GM12878 (cell line): Measurements from ENCODE around the gene MYO18B. TPM values are rescaled to one million over a fixed set of nuclear protein-coding genes. Genes with fewer than 3 reads are reported as not detected.

ENCODE experiments used
- ATAC-seq: fragments of 200-7000 bp; cut with Tn5 transposase; 3 replicates; pipeline ENCODE4 v1.9.1; 2020; ENCODE audit warnings: mild to moderate bottlenecking, moderate library complexity
- BruUV-seq: library from RNA; stranded (reverse); fragments of 400-500 nt; replicated peaks from 2 replicates; lab custom pipeline; 2021; lab: Mats Ljungman, UMichigan
- CTCF ChIA-PET: fragments of 300-600 bp; sonication (Branson Sonifier 250); formaldehyde crosslinking; extraction: SDS; loops from one replicate; lab custom pipeline; 2021; ENCODE audit warnings: inconsistent platforms; lab: Yijun Ruan, JAX
- POLR2A ChIA-PET: fragments of 350-600 bp; formaldehyde crosslinking; extraction: SDS; loops from one replicate; lab custom pipeline; 2021; ENCODE audit warnings: inconsistent platforms; lab: Charles Lee
- RAD21 ChIA-PET: fragments of 300-600 bp; sonication (Branson Sonifier 250); formaldehyde crosslinking; loops from one replicate; lab custom pipeline; 2023; ENCODE audit warnings: antibody characterized with exemption; ENCODE audit not compliant: unreplicated experiment; lab: Charles Lee
- SMC1A ChIA-PET: fragments of 300-600 bp; sonication (Branson Sonifier 250); formaldehyde crosslinking; loops from one replicate; lab custom pipeline; 2023; ENCODE audit not compliant: unreplicated experiment, uncharacterized antibody; lab: Charles Lee
- DNase-seq: peaks from one replicate; pipeline ENCODE4 v3.0.0-alpha.2; 2011; ENCODE audit warnings: low read depth, low spot score
- FAIRE-seq: peaks from 3 replicates; lab custom pipeline; 2011; peaks lifted over from hg19 to GRCh38; lab: Jason Lieb, UNC
- H2AFZ ChIP-seq: 2 replicates; pipeline ENCODE4 v1.6.0; 2011; ENCODE audit warnings: low read depth, low read length, control low read depth; ENCODE audit not compliant: control insufficient read depth
- H3K27ac ChIP-seq: 2 replicates; pipeline ENCODE4 v1.5.1; 2011; ENCODE audit warnings: control low read depth; ENCODE audit not compliant: control insufficient read depth, insufficient read depth
- H3K27me3 ChIP-seq, 2 experiments: replicated peaks in 1 of 2; 2 replicates each; pipeline versions ENCODE4 v1.6.0 to v1.6.1; 2011; ENCODE audit warnings: low read length in 1 of 2; ENCODE audit not compliant: control insufficient read depth in 2 of 2, insufficient read depth in 2 of 2
- H3K36me3 ChIP-seq, 2 experiments: 2 replicates each; pipeline ENCODE4 v1.5.1; 2011; ENCODE audit warnings: low read length in 1 of 2; ENCODE audit not compliant: control insufficient read depth in 2 of 2, insufficient read depth in 2 of 2
- H3K4me1 ChIP-seq: 2 replicates; pipeline ENCODE4 v1.6.1; 2011; ENCODE audit warnings: mild to moderate bottlenecking, low read length, moderate library complexity, mixed read lengths; ENCODE audit not compliant: control insufficient read depth, insufficient read depth
- H3K4me2 ChIP-seq: 2 replicates; pipeline ENCODE4 v1.6.0; 2011; ENCODE audit warnings: control low read depth; ENCODE audit not compliant: control insufficient read depth, insufficient read depth
- H3K4me3 ChIP-seq: fragments of 200-600 bp; sonication (generic); 2 replicates; pipeline ENCODE4 v1.5.1; 2016
- H3K79me2 ChIP-seq: 2 replicates; pipeline ENCODE4 v1.6.0; 2011; ENCODE audit warnings: low read length; ENCODE audit not compliant: control insufficient read depth, insufficient read depth
- H3K9ac ChIP-seq: 2 replicates; pipeline ENCODE4 v1.8.0; 2011; ENCODE audit warnings: low read length, control low read depth, mixed read lengths; ENCODE audit not compliant: control insufficient read depth, insufficient read depth
- H3K9me3 ChIP-seq: replicated peaks from 3 replicates; pipeline ENCODE4 v1.5.1; 2011; ENCODE audit warnings: mild to moderate bottlenecking, low read length; ENCODE audit not compliant: control insufficient read depth, insufficient read depth
- H4K20me1 ChIP-seq: 2 replicates; pipeline ENCODE4 v1.6.0; 2011; ENCODE audit not compliant: control insufficient read depth, insufficient read depth
- EGR1 ChIP-seq, 2 experiments: IDR thresholded peaks; 1 replicate in 1 of 2; 2 replicates in 1 of 2; pipeline ENCODE4 v1.6.1; 2011 to 2012; ENCODE audit warnings: low read depth in 2 of 2, low read length in 2 of 2, borderline replicate concordance in 1 of 2, mild to moderate bottlenecking in 1 of 2, moderate library complexity in 1 of 2
- KAT2A ChIP-seq: conservative IDR thresholded peaks from 2 replicates; pipeline ENCODE4 v1.6.1; 2011; ENCODE audit warnings: low read depth, low read length; ENCODE audit not compliant: control insufficient read depth
- LARP7 ChIP-seq: fragments of 450-650 bp; IDR thresholded peaks from 2 replicates; pipeline ENCODE4 v1.6.1; 2017; ENCODE audit warnings: mild to moderate bottlenecking
- NFXL1 ChIP-seq: fragments of 450-650 bp; IDR thresholded peaks from 2 replicates; pipeline ENCODE4 v1.6.1; 2017; ENCODE audit warnings: antibody characterized with exemption, mild to moderate bottlenecking, borderline replicate concordance
- PAX8 ChIP-seq: fragments of 450-650 bp; IDR thresholded peaks from 2 replicates; pipeline ENCODE4 v1.6.1; 2017; ENCODE audit warnings: mild to moderate bottlenecking, moderate library complexity
- SIN3A ChIP-seq: IDR thresholded peaks from 2 replicates; pipeline ENCODE4 v1.6.1; 2012; ENCODE audit warnings: low read depth, low read length, improper control_type of control experiment
- SREBF2 ChIP-seq: IDR thresholded peaks from 2 replicates; pipeline ENCODE4 v1.6.1; 2012; ENCODE audit warnings: mild to moderate bottlenecking, low read length
- YY1 ChIP-seq: IDR thresholded peaks from 2 replicates; pipeline ENCODE4 v1.6.1; 2011; ENCODE audit warnings: low read depth, mild to moderate bottlenecking, low read length
- ZNF622 ChIP-seq: fragments of 450-650 bp; IDR thresholded peaks from 2 replicates; pipeline ENCODE4 v1.6.1; 2017; ENCODE audit warnings: mild to moderate bottlenecking, inconsistent platforms
- WGBS: methylation state at CpG from one replicate; pipeline ENCODE4 v1.1.6; 2016; ENCODE audit warnings: low lambda C conversion rate; ENCODE audit not compliant: insufficient replicate concordance, insufficient coverage; ENCODE audit errors: missing lambda C conversion rate; 5-methylcytosine and 5-hydroxymethylcytosine counted together
- in situ Hi-C: fragments of 300-500 bp; cut with MboI; formaldehyde crosslinking; loops from 9 replicates; pipeline ENCODE4 v1.14.3; 2018; ENCODE audit warnings: mixed read lengths
- intact Hi-C: fragments of 100-400 bp; cut with micrococcal nuclease; formaldehyde crosslinking; loops from one replicate; pipeline ENCODE4 v1.14.2; 2022; ENCODE audit not compliant: unreplicated experiment
- polyA plus RNA-seq, 11 experiments: library from polyadenylated mRNA; depleted of rRNA in 4 of 11; unstranded in 6 of 11; stranded (reverse) in 5 of 11; fragments of >200 nt; fragmentation: Nextera tagmentation in 4 of 11; fragmentation: Illumina TruSeq in 1 of 11; extraction: Ambion mirVana in 4 of 11; extraction: Trizol in 1 of 11; gene quantifications; 1 replicate in 1 of 11; 2 replicates in 10 of 11; pipeline versions ENCODE4 v1.2.1 to v1.2.3, GENCODE V29; 2011 to 2016; ENCODE audit warnings: inconsistent platforms in 2 of 11, missing spikeins in 2 of 11, low read depth in 1 of 11
- total RNA-seq, 4 experiments: library from RNA; depleted of rRNA in 3 of 4; stranded (reverse); fragments of >200 nt in 3 of 4; fragmentation: Illumina TruSeq in 1 of 4; extraction: Trizol in 1 of 4; gene quantifications; 2 replicates each; pipeline versions ENCODE4 v1.2.1 to v1.2.3, GENCODE V29; 2013 to 2021
- TF ChIP-seq, protein P1 (sequence below): fragments of 450-650 bp; formaldehyde crosslinking; IDR thresholded peaks from 2 replicates; pipeline ENCODE4 v1.4.0; 2022; ENCODE audit warnings: mild to moderate bottlenecking, moderate library complexity
- TF ChIP-seq, protein P2 (sequence below): fragments of 450-650 bp; conservative IDR thresholded peaks from 2 replicates; pipeline ENCODE4 v1.6.1; 2017; ENCODE audit warnings: mild to moderate bottlenecking, moderate library complexity
- TF ChIP-seq, protein P3 (sequence below): IDR thresholded peaks from 2 replicates; pipeline ENCODE4 v1.6.1; 2011; ENCODE audit warnings: borderline replicate concordance, low read depth, mild to moderate bottlenecking, moderate library complexity, low read length; ENCODE audit not compliant: insufficient read depth, poor library complexity, severe bottlenecking
- TF ChIP-seq, protein P4 (sequence below): IDR thresholded peaks from 2 replicates; pipeline ENCODE4 v1.6.1; 2012; ENCODE audit warnings: mild to moderate bottlenecking, low read depth, low read length

Gene MYO18B
- total and polyA plus RNA-seq, 10 of the 15 experiments (the other 5 are each of a cell fraction or from before 2014, with no cell fraction given): 0.05 to 2.1 (median 0.51) TPM; not detected in 1

DNA sequence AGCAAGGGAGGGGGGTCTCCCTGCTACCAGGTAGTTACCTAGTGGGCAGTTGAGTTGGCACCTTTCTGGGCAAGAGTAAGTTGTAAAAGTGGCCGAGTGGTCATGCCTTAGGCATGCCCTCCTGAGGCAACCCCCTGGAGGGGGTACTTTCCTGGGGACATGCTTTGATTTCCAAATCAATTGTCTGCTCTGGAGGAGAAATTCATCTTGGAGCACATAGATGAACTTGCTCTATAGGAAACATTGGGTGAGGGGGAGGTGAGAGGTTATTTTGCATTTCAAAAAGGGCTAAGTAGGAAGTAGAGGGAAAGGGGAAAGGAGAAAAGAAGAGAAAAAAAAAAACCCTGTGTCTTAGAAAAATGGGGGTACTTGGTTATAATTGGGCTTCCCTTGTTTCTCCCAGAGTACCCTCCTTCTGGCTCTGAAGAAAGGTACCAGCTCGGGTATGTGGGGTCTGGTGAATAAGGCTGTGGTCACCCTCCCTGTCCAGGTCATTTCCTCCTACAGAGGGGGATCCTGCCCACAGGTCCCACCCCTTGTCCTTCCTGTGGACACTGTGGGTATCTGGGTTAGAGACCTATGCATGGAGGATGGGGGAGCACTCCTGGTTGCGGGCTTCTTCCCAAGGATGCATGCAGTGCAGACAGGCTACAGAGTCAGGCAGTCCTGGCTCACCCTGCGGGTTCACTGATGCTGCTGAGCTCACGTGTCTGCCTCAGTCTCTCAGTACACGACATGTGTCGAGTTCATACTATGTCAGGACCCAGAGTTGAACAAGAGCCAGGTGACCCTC is 193.5 kb downstream of the MYO18B start:
- no peak overlapping the region for H3K9ac ChIP-seq
- ATAC-seq (no peak), DNase-seq (no peak), FAIRE-seq (no peak)
- no peaks in the 10 kb centered on the region for H3K4me1 ChIP-seq
- SMC1A ChIA-PET: interaction anchor here (1.0 kb wide), 1 partner anchor 14 kb away, joined by 3 read pairs; no protein-coding TSS in a partner anchor
- no peak overlapping the region for H3K4me2 ChIP-seq
- H2AFZ ChIP-seq: no peak overlapping the region
- CTCF ChIA-PET: no interaction called here
- RAD21 ChIA-PET: no interaction called here
- intact Hi-C loops: no loop called here
- 8% methylated on average over 7 of the region's 7 CpGs for WGBS
- H3K9me3 ChIP-seq: no peaks in the 10 kb centered on the region; the same call in 2 of the 3 replicates
- peaks cover 0 to 2% of the 10 kb centered on the region in 2 experiments; a peak in 2 of 4 replicates for H3K27me3 ChIP-seq
- POLR2A ChIA-PET: interaction anchor here (0.5 kb wide), 1 partner anchor 21 kb away, joined by 3 read pairs; no protein-coding TSS in a partner anchor
- no peak overlapping the region for H3K27ac ChIP-seq
- no peaks in the 10 kb centered on the region for H4K20me1 ChIP-seq
- no peaks in the 10 kb centered on the region for H3K79me2 ChIP-seq
- in situ Hi-C loops: no loop called here
- H3K4me3 ChIP-seq: no peak overlapping the region
- BruUV-seq: no TSS peak
- no peaks in the 10 kb centered on the region for H3K36me3 ChIP-seq
- TF ChIP-seq, protein P1, sequence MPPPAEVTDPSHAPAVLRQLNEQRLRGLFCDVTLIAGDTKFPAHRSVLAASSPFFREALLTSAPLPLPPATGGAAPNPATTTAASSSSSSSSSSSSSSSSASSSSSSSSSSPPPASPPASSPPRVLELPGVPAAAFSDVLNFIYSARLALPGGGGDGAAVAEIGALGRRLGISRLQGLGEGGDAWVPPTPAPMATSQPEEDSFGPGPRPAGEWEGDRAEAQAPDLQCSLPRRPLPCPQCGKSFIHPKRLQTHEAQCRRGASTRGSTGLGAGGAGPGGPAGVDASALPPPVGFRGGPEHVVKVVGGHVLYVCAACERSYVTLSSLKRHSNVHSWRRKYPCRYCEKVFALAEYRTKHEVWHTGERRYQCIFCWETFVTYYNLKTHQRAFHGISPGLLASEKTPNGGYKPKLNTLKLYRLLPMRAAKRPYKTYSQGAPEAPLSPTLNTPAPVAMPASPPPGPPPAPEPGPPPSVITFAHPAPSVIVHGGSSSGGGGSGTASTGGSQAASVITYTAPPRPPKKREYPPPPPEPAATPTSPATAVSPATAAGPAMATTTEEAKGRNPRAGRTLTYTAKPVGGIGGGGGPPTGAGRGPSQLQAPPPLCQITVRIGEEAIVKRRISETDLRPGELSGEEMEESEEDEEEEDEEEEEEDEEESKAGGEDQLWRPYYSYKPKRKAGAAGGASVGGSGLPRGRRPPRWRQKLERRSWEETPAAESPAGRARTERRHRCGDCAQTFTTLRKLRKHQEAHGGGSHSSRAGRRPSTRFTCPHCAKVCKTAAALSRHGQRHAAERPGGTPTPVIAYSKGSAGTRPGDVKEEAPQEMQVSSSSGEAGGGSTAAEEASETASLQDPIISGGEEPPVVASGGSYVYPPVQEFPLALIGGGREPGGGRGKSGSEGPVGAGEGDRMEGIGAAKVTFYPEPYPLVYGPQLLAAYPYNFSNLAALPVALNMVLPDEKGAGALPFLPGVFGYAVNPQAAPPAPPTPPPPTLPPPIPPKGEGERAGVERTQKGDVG (CRISPR knock-in tag): no peak
- TF ChIP-seq, protein P2, sequence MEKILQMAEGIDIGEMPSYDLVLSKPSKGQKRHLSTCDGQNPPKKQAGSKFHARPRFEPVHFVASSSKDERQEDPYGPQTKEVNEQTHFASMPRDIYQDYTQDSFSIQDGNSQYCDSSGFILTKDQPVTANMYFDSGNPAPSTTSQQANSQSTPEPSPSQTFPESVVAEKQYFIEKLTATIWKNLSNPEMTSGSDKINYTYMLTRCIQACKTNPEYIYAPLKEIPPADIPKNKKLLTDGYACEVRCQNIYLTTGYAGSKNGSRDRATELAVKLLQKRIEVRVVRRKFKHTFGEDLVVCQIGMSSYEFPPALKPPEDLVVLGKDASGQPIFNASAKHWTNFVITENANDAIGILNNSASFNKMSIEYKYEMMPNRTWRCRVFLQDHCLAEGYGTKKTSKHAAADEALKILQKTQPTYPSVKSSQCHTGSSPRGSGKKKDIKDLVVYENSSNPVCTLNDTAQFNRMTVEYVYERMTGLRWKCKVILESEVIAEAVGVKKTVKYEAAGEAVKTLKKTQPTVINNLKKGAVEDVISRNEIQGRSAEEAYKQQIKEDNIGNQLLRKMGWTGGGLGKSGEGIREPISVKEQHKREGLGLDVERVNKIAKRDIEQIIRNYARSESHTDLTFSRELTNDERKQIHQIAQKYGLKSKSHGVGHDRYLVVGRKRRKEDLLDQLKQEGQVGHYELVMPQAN: no peak
- TF ChIP-seq KAT2A: no peak
- TF ChIP-seq, protein P3, sequence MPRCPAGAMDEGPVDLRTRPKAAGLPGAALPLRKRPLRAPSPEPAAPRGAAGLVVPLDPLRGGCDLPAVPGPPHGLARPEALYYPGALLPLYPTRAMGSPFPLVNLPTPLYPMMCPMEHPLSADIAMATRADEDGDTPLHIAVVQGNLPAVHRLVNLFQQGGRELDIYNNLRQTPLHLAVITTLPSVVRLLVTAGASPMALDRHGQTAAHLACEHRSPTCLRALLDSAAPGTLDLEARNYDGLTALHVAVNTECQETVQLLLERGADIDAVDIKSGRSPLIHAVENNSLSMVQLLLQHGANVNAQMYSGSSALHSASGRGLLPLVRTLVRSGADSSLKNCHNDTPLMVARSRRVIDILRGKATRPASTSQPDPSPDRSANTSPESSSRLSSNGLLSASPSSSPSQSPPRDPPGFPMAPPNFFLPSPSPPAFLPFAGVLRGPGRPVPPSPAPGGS: no peak
- no peak for TF ChIP-seq PAX8
- no peak for TF ChIP-seq LARP7
- TF ChIP-seq SIN3A: no peak
- no peak for TF ChIP-seq SREBF2
- TF ChIP-seq EGR1 (IDR thresholded peaks at IDR 0.05; ENCODE audit: borderline replicate concordance in 1 of 2, low read depth in 2 of 2, low read length in 2 of 2): no peak
- no peak for TF ChIP-seq YY1
- TF ChIP-seq ZNF622: no peak
- TF ChIP-seq NFXL1: no peak
- TF ChIP-seq, protein P4, sequence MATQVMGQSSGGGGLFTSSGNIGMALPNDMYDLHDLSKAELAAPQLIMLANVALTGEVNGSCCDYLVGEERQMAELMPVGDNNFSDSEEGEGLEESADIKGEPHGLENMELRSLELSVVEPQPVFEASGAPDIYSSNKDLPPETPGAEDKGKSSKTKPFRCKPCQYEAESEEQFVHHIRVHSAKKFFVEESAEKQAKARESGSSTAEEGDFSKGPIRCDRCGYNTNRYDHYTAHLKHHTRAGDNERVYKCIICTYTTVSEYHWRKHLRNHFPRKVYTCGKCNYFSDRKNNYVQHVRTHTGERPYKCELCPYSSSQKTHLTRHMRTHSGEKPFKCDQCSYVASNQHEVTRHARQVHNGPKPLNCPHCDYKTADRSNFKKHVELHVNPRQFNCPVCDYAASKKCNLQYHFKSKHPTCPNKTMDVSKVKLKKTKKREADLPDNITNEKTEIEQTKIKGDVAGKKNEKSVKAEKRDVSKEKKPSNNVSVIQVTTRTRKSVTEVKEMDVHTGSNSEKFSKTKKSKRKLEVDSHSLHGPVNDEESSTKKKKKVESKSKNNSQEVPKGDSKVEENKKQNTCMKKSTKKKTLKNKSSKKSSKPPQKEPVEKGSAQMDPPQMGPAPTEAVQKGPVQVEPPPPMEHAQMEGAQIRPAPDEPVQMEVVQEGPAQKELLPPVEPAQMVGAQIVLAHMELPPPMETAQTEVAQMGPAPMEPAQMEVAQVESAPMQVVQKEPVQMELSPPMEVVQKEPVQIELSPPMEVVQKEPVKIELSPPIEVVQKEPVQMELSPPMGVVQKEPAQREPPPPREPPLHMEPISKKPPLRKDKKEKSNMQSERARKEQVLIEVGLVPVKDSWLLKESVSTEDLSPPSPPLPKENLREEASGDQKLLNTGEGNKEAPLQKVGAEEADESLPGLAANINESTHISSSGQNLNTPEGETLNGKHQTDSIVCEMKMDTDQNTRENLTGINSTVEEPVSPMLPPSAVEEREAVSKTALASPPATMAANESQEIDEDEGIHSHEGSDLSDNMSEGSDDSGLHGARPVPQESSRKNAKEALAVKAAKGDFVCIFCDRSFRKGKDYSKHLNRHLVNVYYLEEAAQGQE: no peak
